22Rv1 (cell line): ENCODE data around the gene CFAP47.

Source experiments
- ZFX ChIP-seq: fragments of 450-650 bp; IDR thresholded peaks from 2 replicates; pipeline ENCODE4 v1.6.1; 2017; ENCODE audit warnings: antibody characterized with exemption, borderline replicate concordance
- TF ChIP-seq, protein P1 (sequence below): fragments of 450-650 bp; IDR thresholded peaks from 2 replicates; pipeline ENCODE4 v1.5.1; 2017; ENCODE audit warnings: mild to moderate bottlenecking

DNA sequence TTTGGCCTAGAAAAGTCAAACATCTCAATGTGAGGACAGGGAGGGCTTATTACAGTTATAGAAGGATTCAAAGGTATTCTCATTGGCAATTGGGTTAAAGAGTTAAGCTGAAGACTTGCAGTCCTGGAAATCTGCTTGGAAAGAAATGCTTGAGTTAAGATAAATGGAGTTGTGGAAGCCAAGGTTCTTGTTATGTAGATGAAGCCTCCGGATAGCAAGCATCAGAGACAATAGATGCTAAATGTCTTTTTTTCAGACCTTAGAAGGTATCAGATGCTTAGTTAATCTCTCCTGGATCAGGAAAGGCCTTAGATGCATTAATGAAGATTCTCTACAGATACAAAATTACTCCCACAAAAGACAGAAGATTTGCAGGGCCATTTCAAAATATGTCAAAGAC, 299.3 kb downstream of the CFAP47 start:
- no peak for TF ChIP-seq ZFX
- TF ChIP-seq, protein P1, sequence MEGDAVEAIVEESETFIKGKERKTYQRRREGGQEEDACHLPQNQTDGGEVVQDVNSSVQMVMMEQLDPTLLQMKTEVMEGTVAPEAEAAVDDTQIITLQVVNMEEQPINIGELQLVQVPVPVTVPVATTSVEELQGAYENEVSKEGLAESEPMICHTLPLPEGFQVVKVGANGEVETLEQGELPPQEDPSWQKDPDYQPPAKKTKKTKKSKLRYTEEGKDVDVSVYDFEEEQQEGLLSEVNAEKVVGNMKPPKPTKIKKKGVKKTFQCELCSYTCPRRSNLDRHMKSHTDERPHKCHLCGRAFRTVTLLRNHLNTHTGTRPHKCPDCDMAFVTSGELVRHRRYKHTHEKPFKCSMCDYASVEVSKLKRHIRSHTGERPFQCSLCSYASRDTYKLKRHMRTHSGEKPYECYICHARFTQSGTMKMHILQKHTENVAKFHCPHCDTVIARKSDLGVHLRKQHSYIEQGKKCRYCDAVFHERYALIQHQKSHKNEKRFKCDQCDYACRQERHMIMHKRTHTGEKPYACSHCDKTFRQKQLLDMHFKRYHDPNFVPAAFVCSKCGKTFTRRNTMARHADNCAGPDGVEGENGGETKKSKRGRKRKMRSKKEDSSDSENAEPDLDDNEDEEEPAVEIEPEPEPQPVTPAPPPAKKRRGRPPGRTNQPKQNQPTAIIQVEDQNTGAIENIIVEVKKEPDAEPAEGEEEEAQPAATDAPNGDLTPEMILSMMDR, result no peak
